ENCODE data around the gene BICD1. TPM values are rescaled to one million over a fixed set of nuclear protein-coding genes. Genes with fewer than 3 reads are reported as not detected.
"Not testable (repeated sequence)": the region's sequence is repeated elsewhere in the genome, so short reads cannot be mapped to it uniquely, and the experiment has no call there.

The BICD1 gene
- total RNA-seq, 1 experiment from 2014 or later = 6.6 TPM

GRCh38 chr12:32187127-32187526, 80.5 kb downstream of the BICD1 start:
- DNase-seq (ENCODE audit: low read depth) = not testable (repeated sequence)

GRCh38 chr12:32191445-32191844, 84.8 kb downstream of the BICD1 start:
- no peak for DNase-seq (ENCODE audit: low read depth)

- no peak for DNase-seq (ENCODE audit: low read depth)
Measured at GRCh38 chr12:32196250-32197198, 89.9 kb downstream of the BICD1 start.

GRCh38 chr12:32197421-32197820, 90.8 kb downstream of the BICD1 start:
- DNase-seq (ENCODE audit: low read depth) = no peak

- DNase-seq (ENCODE audit: low read depth) = peak; percentile 36
Measured at GRCh38 chr12:32198555-32198954, 91.9 kb downstream of the BICD1 start.

- no peak for DNase-seq (ENCODE audit: low read depth)
Measured at GRCh38 chr12:32201096-32201495, 94.4 kb downstream of the BICD1 start.

GRCh38 chr12:32201976-32202375, 95.3 kb downstream of the BICD1 start:
- DNase-seq (ENCODE audit: low read depth) = peak; percentile 5

- no peak for DNase-seq (ENCODE audit: low read depth)
Measured at GRCh38 chr12:32205731-32206130, 99.1 kb downstream of the BICD1 start.

GRCh38 chr12:32208355-32208754, 101.7 kb downstream of the BICD1 start:
- DNase-seq (ENCODE audit: low read depth) = no peak

GRCh38 chr12:32211066-32211899, 104.6 kb downstream of the BICD1 start:
- no peak for DNase-seq (ENCODE audit: low read depth)

GRCh38 chr12:32211900-32212156, 105.2 kb downstream of the BICD1 start:
- DNase-seq (ENCODE audit: low read depth) = no peak

GRCh38 chr12:32214723-32215122, 108.1 kb downstream of the BICD1 start:
- no peak for DNase-seq (ENCODE audit: low read depth)

GRCh38 chr12:32217354-32218310, 111.0 kb downstream of the BICD1 start:
- DNase-seq (ENCODE audit: low read depth) = peak; percentile 84

GRCh38 chr12:32223941-32224340, 117.3 kb downstream of the BICD1 start:
- DNase-seq (ENCODE audit: low read depth) = no peak

GRCh38 chr12:32226768-32227167, 120.1 kb downstream of the BICD1 start:
- no peak for DNase-seq (ENCODE audit: low read depth)

- no peak for DNase-seq (ENCODE audit: low read depth)
Measured at GRCh38 chr12:32229971-32230612, 123.4 kb downstream of the BICD1 start.

GRCh38 chr12:32230613-32230993, 124.0 kb downstream of the BICD1 start:
- no peak for DNase-seq (ENCODE audit: low read depth)

- DNase-seq (ENCODE audit: low read depth) = not testable (repeated sequence)
Measured at GRCh38 chr12:32231361-32231760, 124.7 kb downstream of the BICD1 start.

GRCh38 chr12:32233568-32233967, 126.9 kb downstream of the BICD1 start:
- no peak for DNase-seq (ENCODE audit: low read depth)

- no peak for DNase-seq (ENCODE audit: low read depth)
Measured at GRCh38 chr12:32235251-32235650, 128.6 kb downstream of the BICD1 start.

- no peak for DNase-seq (ENCODE audit: low read depth)
Measured at GRCh38 chr12:32240162-32240561, 133.5 kb downstream of the BICD1 start.

Data from LHCN-M2 (cell line).